HAP-1 (cell line): Measurements from ENCODE around the gene ANKLE2.

Source experiments
- DNase-seq, 2 experiments: peaks; one replicate each; pipeline ENCODE4 v3.0.0-alpha.2; 2016 to 2020; ENCODE audit warnings: low spot score in 2 of 2
- H3K27me3 ChIP-seq: fragments of 250-450 bp; sonication (Bioruptor Pico); 2 replicates; pipeline ENCODE4 v1.5.1; 2020; ENCODE audit warnings: low read depth, mild to moderate bottlenecking, moderate library complexity
- H3K36me3 ChIP-seq: fragments of 250-450 bp; sonication (Bioruptor Pico); replicated peaks from 2 replicates; pipeline ENCODE4 v1.5.1; 2020; ENCODE audit warnings: mild to moderate bottlenecking
- H3K4me1 ChIP-seq: fragments of 250-450 bp; sonication (Bioruptor Pico); 2 replicates; pipeline ENCODE4 v1.5.1; 2020; ENCODE audit warnings: mild to moderate bottlenecking
- H3K4me3 ChIP-seq: fragments of 250-450 bp; sonication (Bioruptor Pico); 2 replicates; pipeline ENCODE4 v1.5.1; 2020; ENCODE audit warnings: mild to moderate bottlenecking, moderate library complexity
- H3K9me3 ChIP-seq: fragments of 250-450 bp; sonication (Bioruptor Pico); 2 replicates; pipeline ENCODE4 v1.5.1; 2020; ENCODE audit warnings: mild to moderate bottlenecking, moderate library complexity
- in situ Hi-C: fragments of 300-500 bp; cut with MboI; formaldehyde crosslinking; loops from 3 replicates; pipeline ENCODE4 v1.14.3; 2020; ENCODE audit warnings: low sequenced_read_pairs, inconsistent platforms, mixed read lengths

Gene ANKLE2

GRCh38 chr12:132747896-132748295 is 13.7 kb downstream of the ANKLE2 start:
- Histone ChIP-seq H3K4me3 (no peak overlapping the region), H3K4me1 (no peaks in the 10 kb centered on the region), H3K9me3 (no peaks in the 10 kb centered on the region), H3K27me3 (no peaks in the 10 kb centered on the region), H3K36me3 (peaks cover 88% of the 10 kb centered on the region)
- in situ Hi-C loops = no loop called here
- DNase-seq = no peak

- no peak overlapping the region for H3K4me3 ChIP-seq
- DNase-seq = no peak
- peaks cover 87% of the 10 kb centered on the region for H3K36me3 ChIP-seq
- no peaks in the 10 kb centered on the region for H3K9me3 ChIP-seq
- H3K4me1 ChIP-seq = no peaks in the 10 kb centered on the region
- in situ Hi-C loops = no loop called here
- no peaks in the 10 kb centered on the region for H3K27me3 ChIP-seq
Observed at GRCh38 chr12:132747395-132747794, 14.2 kb downstream of the ANKLE2 start.

GRCh38 chr12:132746613-132747012 is 15.0 kb downstream of the ANKLE2 start:
- Histone ChIP-seq H3K36me3 (peaks cover 87% of the 10 kb centered on the region), H3K4me1 (no peaks in the 10 kb centered on the region), H3K9me3 (no peaks in the 10 kb centered on the region), H3K27me3 (no peaks in the 10 kb centered on the region), H3K4me3 (no peak overlapping the region)
- in situ Hi-C loops = no loop called here
- no peak for DNase-seq

- no peaks in the 10 kb centered on the region for H3K27me3 ChIP-seq
- in situ Hi-C loops = no loop called here
- H3K4me3 ChIP-seq = no peak overlapping the region
- H3K36me3 ChIP-seq = peaks cover 92% of the 10 kb centered on the region
- H3K4me1 ChIP-seq = no peaks in the 10 kb centered on the region
- no peaks in the 10 kb centered on the region for H3K9me3 ChIP-seq
- DNase-seq = no peak
Observed at GRCh38 chr12:132743831-132744230, 17.8 kb downstream of the ANKLE2 start.

GRCh38 chr12:132741620-132742019 is 20.0 kb downstream of the ANKLE2 start:
- no peak overlapping the region for H3K4me3 ChIP-seq
- peaks cover 95% of the 10 kb centered on the region for H3K36me3 ChIP-seq
- H3K27me3 ChIP-seq = no peaks in the 10 kb centered on the region
- DNase-seq = no peak
- no peaks in the 10 kb centered on the region for H3K4me1 ChIP-seq
- in situ Hi-C loops = no loop called here
- H3K9me3 ChIP-seq = no peaks in the 10 kb centered on the region

GRCh38 chr12:132740652-132741051 is 21.0 kb downstream of the ANKLE2 start:
- Histone ChIP-seq H3K36me3 (peaks cover 96% of the 10 kb centered on the region), H3K9me3 (no peaks in the 10 kb centered on the region), H3K4me3 (no peak overlapping the region), H3K4me1 (no peaks in the 10 kb centered on the region), H3K27me3 (no peaks in the 10 kb centered on the region)
- in situ Hi-C loops = no loop called here
- no peak for DNase-seq

- H3K4me1 ChIP-seq = no peaks in the 10 kb centered on the region
- DNase-seq = no peak
- H3K9me3 ChIP-seq = no peaks in the 10 kb centered on the region
- in situ Hi-C loops = no loop called here
- peaks cover 96% of the 10 kb centered on the region for H3K36me3 ChIP-seq
- H3K4me3 ChIP-seq = no peak overlapping the region
- no peaks in the 10 kb centered on the region for H3K27me3 ChIP-seq
Observed at GRCh38 chr12:132740313-132740646, 21.4 kb downstream of the ANKLE2 start.

- no peaks in the 10 kb centered on the region for H3K9me3 ChIP-seq
- peaks cover 96% of the 10 kb centered on the region for H3K36me3 ChIP-seq
- in situ Hi-C loops = no loop called here
- no peak overlapping the region for H3K4me3 ChIP-seq
- H3K27me3 ChIP-seq = no peaks in the 10 kb centered on the region
- DNase-seq = no peak
- H3K4me1 ChIP-seq = no peaks in the 10 kb centered on the region
Observed at GRCh38 chr12:132739600-132740312, 21.9 kb downstream of the ANKLE2 start.

GRCh38 chr12:132736913-132737312 is 24.7 kb downstream of the ANKLE2 start:
- in situ Hi-C loops = no loop called here

GRCh38 chr12:132736378-132736777 is 25.3 kb downstream of the ANKLE2 start:
- H3K4me1 ChIP-seq = no peaks in the 10 kb centered on the region
- DNase-seq = no peak
- H3K36me3 ChIP-seq = peaks cover 81% of the 10 kb centered on the region
- no peaks in the 10 kb centered on the region for H3K27me3 ChIP-seq
- in situ Hi-C loops = no loop called here
- no peak overlapping the region for H3K4me3 ChIP-seq
- H3K9me3 ChIP-seq = no peaks in the 10 kb centered on the region

More at GRCh38 chr12:132736913-132737312, 24.7 kb downstream of the ANKLE2 start:
- DNase-seq = no peak
- Histone ChIP-seq H3K4me1 (no peaks in the 10 kb centered on the region), H3K4me3 (no peak overlapping the region), H3K36me3 (peaks cover 84% of the 10 kb centered on the region), H3K9me3 (no peaks in the 10 kb centered on the region), H3K27me3 (no peaks in the 10 kb centered on the region)

GRCh38 chr12:132735496-132735895 is 26.1 kb downstream of the ANKLE2 start:
- in situ Hi-C loops = no loop called here
- Histone ChIP-seq H3K4me3 (no peak overlapping the region), H3K36me3 (peaks cover 81% of the 10 kb centered on the region), H3K9me3 (no peaks in the 10 kb centered on the region), H3K27me3 (no peaks in the 10 kb centered on the region), H3K4me1 (no peaks in the 10 kb centered on the region)
- DNase-seq = no peak

GRCh38 chr12:132734206-132734605 is 27.4 kb downstream of the ANKLE2 start:
- Histone ChIP-seq H3K36me3 (peaks cover 75% of the 10 kb centered on the region), H3K4me1 (no peaks in the 10 kb centered on the region), H3K9me3 (no peaks in the 10 kb centered on the region; the same call in 1 of the 2 replicates), H3K4me3 (no peak overlapping the region), H3K27me3 (no peaks in the 10 kb centered on the region)
- no peak for DNase-seq
- in situ Hi-C loops = no loop called here

- H3K9me3 ChIP-seq = no peaks in the 10 kb centered on the region; the same call in 1 of the 2 replicates
Observed at GRCh38 chr12:132731574-132731973, 30.1 kb downstream of the ANKLE2 start.

GRCh38 chr12:132730353-132730752 is 31.3 kb downstream of the ANKLE2 start:
- Histone ChIP-seq H3K36me3 (peaks cover 73% of the 10 kb centered on the region), H3K4me1 (no peaks in the 10 kb centered on the region), H3K4me3 (no peak overlapping the region), H3K27me3 (no peaks in the 10 kb centered on the region), H3K9me3 (no peaks in the 10 kb centered on the region; the same call in 1 of the 2 replicates)
- DNase-seq = no peak
- in situ Hi-C loops = no loop called here

More at GRCh38 chr12:132731574-132731973, 30.1 kb downstream of the ANKLE2 start:
- Histone ChIP-seq H3K4me3 (no peak overlapping the region), H3K36me3 (peaks cover 73% of the 10 kb centered on the region), H3K27me3 (no peaks in the 10 kb centered on the region), H3K4me1 (no peaks in the 10 kb centered on the region)
- in situ Hi-C loops = no loop called here
- no peak for DNase-seq
